SK-N-SH treated with all-trans-retinoic acid at 6 μM for 48 hours (cell line): ENCODE measurements around the gene SLC51B.

Experiments
- ATAC-seq: fragments of 200-7000 bp; cut with Tn5 transposase; 3 replicates; pipeline ENCODE4 v1.9.1; 2020; ENCODE audit warnings: mild to moderate bottlenecking, moderate library complexity
- ARNTL ChIP-seq: fragments of 450-650 bp; formaldehyde crosslinking; IDR thresholded peaks from 2 replicates; pipeline ENCODE4 v1.5.0; 2020; ENCODE audit warnings: low read depth, mild to moderate bottlenecking, moderate library complexity, borderline replicate concordance
- CSDC2 ChIP-seq: fragments of 250-450 bp; sonication (Bioruptor Pico); IDR thresholded peaks from 2 replicates; pipeline ENCODE4 v1.5.0; 2020; ENCODE audit warnings: mild to moderate bottlenecking, moderate library complexity
- CSRNP3 ChIP-seq: fragments of 250-450 bp; sonication (Bioruptor Pico); IDR thresholded peaks from 2 replicates; pipeline ENCODE4 v1.5.1; 2021; ENCODE audit warnings: mild to moderate bottlenecking, moderate library complexity
- ESRRG ChIP-seq: fragments of 250-450 bp; sonication (Bioruptor Pico); IDR thresholded peaks from 2 replicates; pipeline ENCODE4 v1.6.1; 2021; ENCODE audit warnings: mild to moderate bottlenecking
- GLIS3 ChIP-seq: fragments of 250-450 bp; sonication (Bioruptor Pico); IDR thresholded peaks from 2 replicates; pipeline ENCODE4 v1.5.0; 2020; ENCODE audit warnings: mild to moderate bottlenecking, moderate library complexity
- ISL1 ChIP-seq: fragments of 250-450 bp; sonication (Bioruptor Pico); IDR thresholded peaks from 2 replicates; pipeline ENCODE4 v2.1.2; 2022; ENCODE audit warnings: mild to moderate bottlenecking, moderate library complexity
- OSR1 ChIP-seq: fragments of 250-450 bp; sonication (Bioruptor Pico); IDR thresholded peaks from 2 replicates; pipeline ENCODE4 v1.8.0; 2022; ENCODE audit warnings: moderate library complexity, mild to moderate bottlenecking, inconsistent platforms
- PATZ1 ChIP-seq: fragments of 250-450 bp; sonication (Bioruptor Pico); IDR thresholded peaks from 2 replicates; pipeline ENCODE4 v1.8.0; 2020; ENCODE audit warnings: mild to moderate bottlenecking, moderate library complexity, borderline replicate concordance
- RARB ChIP-seq: fragments of 250-450 bp; sonication (Bioruptor Pico); IDR thresholded peaks from 2 replicates; pipeline ENCODE4 v1.8.0; 2021; ENCODE audit warnings: mild to moderate bottlenecking, moderate library complexity
- SNAI2 ChIP-seq: fragments of 250-450 bp; sonication (Bioruptor Pico); IDR thresholded peaks from 2 replicates; pipeline ENCODE4 v1.5.0; 2020; ENCODE audit warnings: mild to moderate bottlenecking, moderate library complexity
- TCF4 ChIP-seq: fragments of 250-450 bp; sonication (Bioruptor Pico); IDR thresholded peaks from 2 replicates; pipeline ENCODE4 v1.8.0; 2021; ENCODE audit warnings: mild to moderate bottlenecking, moderate library complexity, borderline replicate concordance
- TOX ChIP-seq: fragments of 250-450 bp; sonication (Bioruptor Pico); IDR thresholded peaks from 2 replicates; pipeline ENCODE4 v1.8.0; 2021; ENCODE audit warnings: mild to moderate bottlenecking, moderate library complexity, borderline replicate concordance
- ZC3H10 ChIP-seq: fragments of 250-450 bp; sonication (Bioruptor Pico); IDR thresholded peaks from 2 replicates; pipeline ENCODE4 v1.5.1; 2021; ENCODE audit warnings: mild to moderate bottlenecking, moderate library complexity
- ZFP3 ChIP-seq: fragments of 250-450 bp; sonication (Bioruptor Pico); IDR thresholded peaks from 2 replicates; pipeline ENCODE4 v1.5.0; 2020; ENCODE audit warnings: mild to moderate bottlenecking, moderate library complexity
- ZFP30 ChIP-seq: fragments of 450-650 bp; formaldehyde crosslinking; IDR thresholded peaks from 2 replicates; pipeline ENCODE4 v1.5.0; 2022; ENCODE audit warnings: mild to moderate bottlenecking, moderate library complexity
- ZNF565 ChIP-seq: fragments of 450-650 bp; formaldehyde crosslinking; conservative IDR thresholded peaks from 2 replicates; pipeline ENCODE4 v1.5.0; 2020; ENCODE audit warnings: low read depth, mild to moderate bottlenecking, moderate library complexity
- ZNF70 ChIP-seq: fragments of 450-650 bp; formaldehyde crosslinking; IDR thresholded peaks from 2 replicates; pipeline ENCODE4 v1.5.0; 2020; ENCODE audit warnings: mild to moderate bottlenecking, moderate library complexity
- ZNF8 ChIP-seq: fragments of 450-650 bp; formaldehyde crosslinking; IDR thresholded peaks from 2 replicates; pipeline ENCODE4 v1.5.0; 2020; ENCODE audit warnings: mild to moderate bottlenecking, moderate library complexity
- TF ChIP-seq, protein P1 (sequence below): fragments of 250-450 bp; sonication (Bioruptor Pico); IDR thresholded peaks from 2 replicates; pipeline ENCODE4 v1.5.0; 2020; ENCODE audit warnings: mild to moderate bottlenecking, moderate library complexity
- TF ChIP-seq, protein P2 (sequence below): fragments of 250-450 bp; sonication (Bioruptor Pico); IDR thresholded peaks from 2 replicates; pipeline ENCODE4 v1.8.0; 2021; ENCODE audit warnings: low read depth, mild to moderate bottlenecking, moderate library complexity, borderline replicate concordance
- TF ChIP-seq, protein P3 (sequence below): fragments of 250-450 bp; sonication (Bioruptor Pico); IDR thresholded peaks from 2 replicates; pipeline ENCODE4 v1.5.1; 2020; ENCODE audit warnings: low read depth, mild to moderate bottlenecking, moderate library complexity

SLC51B gene

GRCh38 chr15:65083262-65083701 is 38.1 kb downstream of the SLC51B start:
- no peak for TF ChIP-seq ARNTL
- no peak for TF ChIP-seq PATZ1 (CRISPR knock-in tag)
- no peak for TF ChIP-seq ESRRG (CRISPR knock-in tag)
- TF ChIP-seq, protein P1, sequence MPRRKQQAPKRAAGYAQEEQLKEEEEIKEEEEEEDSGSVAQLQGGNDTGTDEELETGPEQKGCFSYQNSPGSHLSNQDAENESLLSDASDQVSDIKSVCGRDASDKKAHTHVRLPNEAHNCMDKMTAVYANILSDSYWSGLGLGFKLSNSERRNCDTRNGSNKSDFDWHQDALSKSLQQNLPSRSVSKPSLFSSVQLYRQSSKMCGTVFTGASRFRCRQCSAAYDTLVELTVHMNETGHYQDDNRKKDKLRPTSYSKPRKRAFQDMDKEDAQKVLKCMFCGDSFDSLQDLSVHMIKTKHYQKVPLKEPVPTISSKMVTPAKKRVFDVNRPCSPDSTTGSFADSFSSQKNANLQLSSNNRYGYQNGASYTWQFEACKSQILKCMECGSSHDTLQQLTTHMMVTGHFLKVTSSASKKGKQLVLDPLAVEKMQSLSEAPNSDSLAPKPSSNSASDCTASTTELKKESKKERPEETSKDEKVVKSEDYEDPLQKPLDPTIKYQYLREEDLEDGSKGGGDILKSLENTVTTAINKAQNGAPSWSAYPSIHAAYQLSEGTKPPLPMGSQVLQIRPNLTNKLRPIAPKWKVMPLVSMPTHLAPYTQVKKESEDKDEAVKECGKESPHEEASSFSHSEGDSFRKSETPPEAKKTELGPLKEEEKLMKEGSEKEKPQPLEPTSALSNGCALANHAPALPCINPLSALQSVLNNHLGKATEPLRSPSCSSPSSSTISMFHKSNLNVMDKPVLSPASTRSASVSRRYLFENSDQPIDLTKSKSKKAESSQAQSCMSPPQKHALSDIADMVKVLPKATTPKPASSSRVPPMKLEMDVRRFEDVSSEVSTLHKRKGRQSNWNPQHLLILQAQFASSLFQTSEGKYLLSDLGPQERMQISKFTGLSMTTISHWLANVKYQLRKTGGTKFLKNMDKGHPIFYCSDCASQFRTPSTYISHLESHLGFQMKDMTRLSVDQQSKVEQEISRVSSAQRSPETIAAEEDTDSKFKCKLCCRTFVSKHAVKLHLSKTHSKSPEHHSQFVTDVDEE (CRISPR knock-in tag) = no peak
- no peak for TF ChIP-seq GLIS3
- no peak for TF ChIP-seq CSRNP3
- no peak for TF ChIP-seq TCF4
- no peak for TF ChIP-seq SNAI2
- TF ChIP-seq OSR1 = no peak
- no peak for TF ChIP-seq ZNF70 (CRISPR knock-in tag)
- TF ChIP-seq ZNF8 (CRISPR knock-in tag) = no peak
- no peak for TF ChIP-seq TOX (CRISPR knock-in tag)
- TF ChIP-seq, protein P2, sequence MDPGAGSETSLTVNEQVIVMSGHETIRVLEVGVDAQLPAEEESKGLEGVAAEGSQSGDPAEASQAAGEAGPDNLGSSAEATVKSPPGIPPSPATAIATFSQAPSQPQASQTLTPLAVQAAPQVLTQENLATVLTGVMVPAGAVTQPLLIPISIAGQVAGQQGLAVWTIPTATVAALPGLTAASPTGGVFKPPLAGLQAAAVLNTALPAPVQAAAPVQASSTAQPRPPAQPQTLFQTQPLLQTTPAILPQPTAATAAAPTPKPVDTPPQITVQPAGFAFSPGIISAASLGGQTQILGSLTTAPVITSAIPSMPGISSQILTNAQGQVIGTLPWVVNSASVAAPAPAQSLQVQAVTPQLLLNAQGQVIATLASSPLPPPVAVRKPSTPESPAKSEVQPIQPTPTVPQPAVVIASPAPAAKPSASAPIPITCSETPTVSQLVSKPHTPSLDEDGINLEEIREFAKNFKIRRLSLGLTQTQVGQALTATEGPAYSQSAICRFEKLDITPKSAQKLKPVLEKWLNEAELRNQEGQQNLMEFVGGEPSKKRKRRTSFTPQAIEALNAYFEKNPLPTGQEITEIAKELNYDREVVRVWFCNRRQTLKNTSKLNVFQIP (CRISPR knock-in tag) = no peak
- ATAC-seq = no peak

DNA sequence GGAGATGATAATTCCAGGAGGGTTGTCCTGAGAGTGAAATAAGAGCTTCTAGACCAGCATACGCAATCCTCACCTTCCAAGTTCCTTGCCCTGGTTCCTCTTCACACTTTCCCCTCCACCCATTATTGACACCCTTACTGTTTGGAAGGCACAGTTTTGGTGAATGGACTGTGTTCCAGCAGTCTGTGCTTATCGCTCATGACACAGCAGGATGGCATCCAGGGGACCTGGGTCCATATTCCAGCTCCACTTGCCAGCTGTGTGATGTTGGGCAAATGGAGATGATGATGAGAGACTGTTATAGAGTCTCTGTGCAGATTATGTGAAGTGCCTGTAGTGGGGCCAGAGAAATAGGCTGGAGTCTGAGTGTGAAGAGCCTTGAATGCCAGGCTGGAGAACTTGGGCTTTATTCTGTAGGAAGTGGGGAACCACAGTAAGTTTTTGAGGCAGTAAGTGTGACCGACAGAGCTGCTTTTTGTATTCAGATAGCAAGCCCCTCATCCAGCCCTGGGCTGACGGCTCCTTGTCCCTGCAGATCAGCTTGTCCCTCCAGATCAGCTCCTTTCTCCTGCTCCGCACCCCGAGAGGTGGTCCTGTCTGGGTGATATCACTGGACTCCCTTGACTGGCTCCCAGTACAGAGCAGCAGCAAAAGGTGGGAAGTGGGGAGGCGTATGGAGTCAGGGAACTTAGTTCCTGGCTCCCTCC is 39.5 kb downstream of the SLC51B start:
- no peak for TF ChIP-seq ARNTL
- TF ChIP-seq RARB (CRISPR knock-in tag) = no peak
- TF ChIP-seq, protein P3, sequence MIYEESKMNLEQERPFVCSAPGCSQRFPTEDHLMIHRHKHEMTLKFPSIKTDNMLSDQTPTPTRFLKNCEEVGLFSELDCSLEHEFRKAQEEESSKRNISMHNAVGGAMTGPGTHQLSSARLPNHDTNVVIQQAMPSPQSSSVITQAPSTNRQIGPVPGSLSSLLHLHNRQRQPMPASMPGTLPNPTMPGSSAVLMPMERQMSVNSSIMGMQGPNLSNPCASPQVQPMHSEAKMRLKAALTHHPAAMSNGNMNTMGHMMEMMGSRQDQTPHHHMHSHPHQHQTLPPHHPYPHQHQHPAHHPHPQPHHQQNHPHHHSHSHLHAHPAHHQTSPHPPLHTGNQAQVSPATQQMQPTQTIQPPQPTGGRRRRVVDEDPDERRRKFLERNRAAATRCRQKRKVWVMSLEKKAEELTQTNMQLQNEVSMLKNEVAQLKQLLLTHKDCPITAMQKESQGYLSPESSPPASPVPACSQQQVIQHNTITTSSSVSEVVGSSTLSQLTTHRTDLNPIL (CRISPR knock-in tag) = no peak
- TF ChIP-seq ESRRG (CRISPR knock-in tag) = no peak
- no peak for TF ChIP-seq ZNF70 (CRISPR knock-in tag)
- no peak for TF ChIP-seq ISL1 (CRISPR knock-in tag)
- TF ChIP-seq TCF4 = no peak
- no peak for TF ChIP-seq SNAI2
- no peak for TF ChIP-seq ZFP3 (CRISPR knock-in tag)
- TF ChIP-seq OSR1 = no peak
- no peak for TF ChIP-seq TOX (CRISPR knock-in tag)
- no peak for TF ChIP-seq ZC3H10 (CRISPR knock-in tag)
- no peak for TF ChIP-seq ZNF565
- no peak for TF ChIP-seq CSDC2 (CRISPR knock-in tag)
- ATAC-seq = no peak

DNA sequence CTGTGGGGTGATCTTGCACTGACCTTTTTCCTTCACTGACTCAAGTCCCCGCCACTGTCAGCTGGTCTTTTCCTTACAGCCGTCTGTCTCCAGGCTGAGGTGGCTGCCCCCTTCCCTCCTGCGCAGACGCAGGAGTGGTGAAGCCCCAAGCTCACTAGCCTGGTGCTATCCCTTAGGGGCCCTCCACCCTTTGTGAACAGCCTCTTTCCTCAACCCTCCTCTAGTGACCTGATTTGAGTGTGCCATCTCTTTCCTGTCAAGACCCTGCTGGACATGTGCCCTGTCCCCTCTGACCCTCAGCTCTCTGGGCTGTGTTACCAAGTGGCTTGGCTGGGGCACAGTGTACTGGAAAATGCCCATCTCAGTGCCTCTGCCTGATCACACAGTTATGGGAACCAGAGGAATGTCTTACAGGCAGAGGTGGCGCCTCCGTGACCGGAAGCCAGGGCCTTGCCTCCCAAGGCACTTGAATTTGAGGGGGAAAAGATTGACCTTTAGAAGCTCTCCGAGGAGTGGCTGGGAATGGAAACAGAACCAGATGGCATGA is 40.1 kb downstream of the SLC51B start:
- ATAC-seq = no peak
- TF ChIP-seq ZFP30 (CRISPR knock-in tag) (no peak), TCF4 (no peak), ESRRG (CRISPR knock-in tag) (no peak), ISL1 (CRISPR knock-in tag) (no peak), ZNF8 (CRISPR knock-in tag) (no peak), CSRNP3 (no peak), RARB (CRISPR knock-in tag) (no peak), PATZ1 (CRISPR knock-in tag) (no peak), GLIS3 (no peak), SNAI2 (no peak), TOX (CRISPR knock-in tag) (no peak), OSR1 (no peak), ZC3H10 (CRISPR knock-in tag) (no peak), ZNF70 (CRISPR knock-in tag) (no peak)
